Neural progenitor cell (in vitro differentiated cells): ENCODE results near the gene OR52M1. TPM values are rescaled to one million over a fixed set of nuclear protein-coding genes. Genes with fewer than 3 reads are reported as not detected.

ENCODE experiments used
- DNase-seq: peaks from one replicate; pipeline ENCODE4 v3.0.0-alpha.2; 2016; ENCODE audit warnings: low spot score
- H2AFZ ChIP-seq: fragments of 200-600 bp; sonication (generic); replicated peaks from 2 replicates; pipeline ENCODE4 v1.6.1; 2016; ENCODE audit warnings: antibody characterized with exemption
- H3F3A ChIP-seq: fragments of 200-600 bp; sonication (generic); 2 replicates; pipeline ENCODE4 v1.6.1; 2016; ENCODE audit warnings: antibody characterized with exemption, low read depth
- H3K27ac ChIP-seq: fragments of 200-600 bp; sonication (generic); 2 replicates; pipeline ENCODE4 v1.5.1; 2016; ENCODE audit warnings: mild to moderate bottlenecking
- H3K27me3 ChIP-seq: fragments of 200-600 bp; sonication (generic); 2 replicates; pipeline ENCODE4 v1.6.1; 2016; ENCODE audit warnings: mild to moderate bottlenecking, moderate library complexity
- H3K36me3 ChIP-seq: fragments of 200-600 bp; sonication (generic); 2 replicates; pipeline ENCODE4 v1.5.1; 2016
- H3K4me1 ChIP-seq: fragments of 200-600 bp; sonication (generic); 2 replicates; pipeline ENCODE4 v1.6.1; 2016; ENCODE audit warnings: mixed run types
- H3K4me2 ChIP-seq: fragments of 200-600 bp; sonication (generic); 2 replicates; pipeline ENCODE4 v1.6.1; 2016
- H3K4me3 ChIP-seq: fragments of 200-600 bp; sonication (generic); 2 replicates; pipeline ENCODE4 v1.5.1; 2016
- H3K79me2 ChIP-seq: fragments of 200-600 bp; sonication (generic); 2 replicates; pipeline ENCODE4 v1.6.1; 2016; ENCODE audit warnings: low read depth
- H3K9ac ChIP-seq: fragments of 200-600 bp; sonication (generic); 2 replicates; pipeline ENCODE4 v1.6.1; 2016
- H3K9me3 ChIP-seq: fragments of 200-600 bp; sonication (generic); 2 replicates; pipeline ENCODE4 v1.5.1; 2016; ENCODE audit warnings: low read depth
- H4K20me1 ChIP-seq: fragments of 200-600 bp; sonication (generic); 2 replicates; pipeline ENCODE4 v1.6.1; 2016; ENCODE audit warnings: low read depth
- H3K27ac Mint-ChIP-seq: 3 replicates; pipeline ENCODE4 v1.8.0; 2021; ENCODE audit warnings: mixed read lengths
- H3K27me3 Mint-ChIP-seq: 2 replicates; pipeline ENCODE4 v1.8.0; 2022; ENCODE audit warnings: low read depth, mild to moderate bottlenecking, inconsistent platforms, moderate library complexity, mixed read lengths; ENCODE audit not compliant: insufficient read depth
- H3K36me3 Mint-ChIP-seq: 3 replicates; pipeline ENCODE4 v1.8.0; 2021; ENCODE audit warnings: mixed read lengths
- H3K4me1 Mint-ChIP-seq: 3 replicates; pipeline ENCODE4 v1.8.0; 2021; ENCODE audit warnings: mixed read lengths
- H3K4me3 Mint-ChIP-seq: 3 replicates; pipeline ENCODE4 v1.8.0; 2021; ENCODE audit warnings: mild to moderate bottlenecking, moderate library complexity, mixed read lengths
- H3K9me3 Mint-ChIP-seq: 3 replicates; pipeline ENCODE4 v1.8.0; 2020; ENCODE audit warnings: mixed read lengths
- CTCF ChIP-seq: fragments of 200-600 bp; sonication (generic); IDR thresholded peaks from 2 replicates; pipeline ENCODE4 v1.5.1; 2017; ENCODE audit warnings: antibody characterized with exemption, mild to moderate bottlenecking
- EZH2 ChIP-seq: fragments of 200-600 bp; sonication (generic); IDR thresholded peaks from 2 replicates; pipeline ENCODE4 v1.6.1; 2017; ENCODE audit warnings: antibody characterized with exemption, mild to moderate bottlenecking, moderate library complexity
- EZH2phosphoT487 ChIP-seq: fragments of 200-600 bp; sonication (generic); IDR thresholded peaks from 2 replicates; pipeline ENCODE4 v1.6.1; 2017; ENCODE audit warnings: antibody characterized with exemption
- total RNA-seq: library from RNA; depleted of rRNA; stranded (reverse); fragments of >200 nt; gene quantifications from 2 replicates; pipeline ENCODE4 v1.2.3, GENCODE V29; 2015; ENCODE audit warnings: low replicate concordance

The OR52M1 gene
- total RNA-seq, result not detected in 2 replicates

GRCh38 chr11:4544891-4545290 lies at the start of gene OR52M1:
TSS of gene OR52M1 (plus strand) at chr11:4545191. CDS start at chr11:4545191, 0 bp downstream.
- no peaks in the 10 kb centered on the region for H3F3A ChIP-seq
- no peaks in the 10 kb centered on the region for H3K4me1 ChIP-seq
- no peaks in the 10 kb centered on the region for H3K9me3 ChIP-seq
- no peaks in the 10 kb centered on the region for H3K79me2 ChIP-seq
- no peaks in the 10 kb centered on the region for H3K27me3 ChIP-seq
- H3K36me3 ChIP-seq, result no peaks in the 10 kb centered on the region
- H3K27me3 Mint-ChIP-seq, result no peaks in the 10 kb centered on the region
- no peak within 1 kb of the TSS for H3K4me2 ChIP-seq
- no peaks in the 10 kb centered on the region for H3K4me1 Mint-ChIP-seq
- TF ChIP-seq EZH2 (no peak), CTCF (no peak), EZH2phosphoT487 (no peak)
- no peak within 1 kb of the TSS for H3K4me3 Mint-ChIP-seq
- no peak within 1 kb of the TSS for H3K27ac Mint-ChIP-seq
- H3K4me3 ChIP-seq, result no peak within 1 kb of the TSS
- no peak for DNase-seq
- H3K9me3 Mint-ChIP-seq, result no peaks in the 10 kb centered on the region
- no peak within 1 kb of the TSS for H3K27ac ChIP-seq
- no peak within 1 kb of the TSS for H3K9ac ChIP-seq
- no peak within 1 kb of the TSS for H2AFZ ChIP-seq
- H4K20me1 ChIP-seq, result no peaks in the 10 kb centered on the region
- H3K36me3 Mint-ChIP-seq, result no peaks in the 10 kb centered on the region

- no peaks in the 10 kb centered on the region for H3K9me3 ChIP-seq
- H2AFZ ChIP-seq, result no peak overlapping the region
- no peak overlapping the region for H3K4me2 ChIP-seq
- TF ChIP-seq CTCF (no peak), EZH2phosphoT487 (no peak), EZH2 (no peak)
- H3K27ac ChIP-seq, result no peak overlapping the region
- no peaks in the 10 kb centered on the region for H3F3A ChIP-seq
- Mint-ChIP-seq H3K4me1 (no peaks in the 10 kb centered on the region), H3K27ac (no peak overlapping the region), H3K9me3 (peaks cover 2% of the 10 kb centered on the region), H3K27me3 (peaks cover 2% of the 10 kb centered on the region), H3K36me3 (no peaks in the 10 kb centered on the region), H3K4me3 (no peak overlapping the region)
- no peaks in the 10 kb centered on the region for H4K20me1 ChIP-seq
- H3K4me1 ChIP-seq, result no peaks in the 10 kb centered on the region
- H3K4me3 ChIP-seq, result no peak overlapping the region
- H3K27me3 ChIP-seq, result no peaks in the 10 kb centered on the region
- no peak overlapping the region for H3K9ac ChIP-seq
- no peaks in the 10 kb centered on the region for H3K79me2 ChIP-seq
- DNase-seq, result no peak
- no peaks in the 10 kb centered on the region for H3K36me3 ChIP-seq
These were observed 49.5 kb upstream of the OR52M1 start for GRCh38 chr11:4495487-4495886.

- no peak overlapping the region for H3K4me2 ChIP-seq
- no peak overlapping the region for H3K27ac ChIP-seq
- H3K27me3 ChIP-seq, result no peaks in the 10 kb centered on the region
- DNase-seq, result no peak
- no peaks in the 10 kb centered on the region for H3K4me1 ChIP-seq
- H3K4me3 Mint-ChIP-seq, result no peak overlapping the region
- no peaks in the 10 kb centered on the region for H4K20me1 ChIP-seq
- H3K79me2 ChIP-seq, result no peaks in the 10 kb centered on the region
- H3K27ac Mint-ChIP-seq, result no peak overlapping the region
- H3K27me3 Mint-ChIP-seq, result peaks cover 2% of the 10 kb centered on the region
- H3K9me3 ChIP-seq, result no peaks in the 10 kb centered on the region
- no peak overlapping the region for H3K4me3 ChIP-seq
- TF ChIP-seq CTCF (no peak), EZH2 (no peak), EZH2phosphoT487 (no peak)
- H3K4me1 Mint-ChIP-seq, result no peaks in the 10 kb centered on the region
- H3K9me3 Mint-ChIP-seq, result peaks cover 2% of the 10 kb centered on the region
- no peaks in the 10 kb centered on the region for H3K36me3 Mint-ChIP-seq
- H3K36me3 ChIP-seq, result no peaks in the 10 kb centered on the region
- H3F3A ChIP-seq, result no peaks in the 10 kb centered on the region
- H2AFZ ChIP-seq, result no peak overlapping the region
- no peak overlapping the region for H3K9ac ChIP-seq
These were observed 49.0 kb upstream of the OR52M1 start for GRCh38 chr11:4495986-4496385.
